Measurements from ENCODE around the gene PDZD4.

DNA sequence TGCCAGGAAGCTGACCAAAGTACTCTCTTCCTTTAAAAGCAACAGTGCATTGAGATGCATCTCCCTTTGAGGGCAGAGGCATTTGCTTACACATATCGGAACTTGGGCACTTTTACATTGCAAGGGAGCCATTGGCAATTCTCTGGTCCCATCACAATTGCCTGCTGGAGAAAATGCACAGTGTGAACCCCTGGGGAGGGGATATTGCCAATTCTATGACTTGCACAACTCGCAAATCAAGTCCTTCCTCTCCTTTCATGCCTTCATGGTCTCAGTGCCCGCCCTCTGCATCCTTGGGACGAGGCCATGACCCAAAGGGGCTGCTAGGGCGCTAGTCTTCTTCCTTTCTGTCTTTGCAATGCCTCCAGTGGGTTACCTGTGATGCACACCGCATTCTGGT, 14.9 kb upstream of the PDZD4 start:
- TF ChIP-seq, protein P1, sequence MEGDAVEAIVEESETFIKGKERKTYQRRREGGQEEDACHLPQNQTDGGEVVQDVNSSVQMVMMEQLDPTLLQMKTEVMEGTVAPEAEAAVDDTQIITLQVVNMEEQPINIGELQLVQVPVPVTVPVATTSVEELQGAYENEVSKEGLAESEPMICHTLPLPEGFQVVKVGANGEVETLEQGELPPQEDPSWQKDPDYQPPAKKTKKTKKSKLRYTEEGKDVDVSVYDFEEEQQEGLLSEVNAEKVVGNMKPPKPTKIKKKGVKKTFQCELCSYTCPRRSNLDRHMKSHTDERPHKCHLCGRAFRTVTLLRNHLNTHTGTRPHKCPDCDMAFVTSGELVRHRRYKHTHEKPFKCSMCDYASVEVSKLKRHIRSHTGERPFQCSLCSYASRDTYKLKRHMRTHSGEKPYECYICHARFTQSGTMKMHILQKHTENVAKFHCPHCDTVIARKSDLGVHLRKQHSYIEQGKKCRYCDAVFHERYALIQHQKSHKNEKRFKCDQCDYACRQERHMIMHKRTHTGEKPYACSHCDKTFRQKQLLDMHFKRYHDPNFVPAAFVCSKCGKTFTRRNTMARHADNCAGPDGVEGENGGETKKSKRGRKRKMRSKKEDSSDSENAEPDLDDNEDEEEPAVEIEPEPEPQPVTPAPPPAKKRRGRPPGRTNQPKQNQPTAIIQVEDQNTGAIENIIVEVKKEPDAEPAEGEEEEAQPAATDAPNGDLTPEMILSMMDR (IDR thresholded peaks at IDR 0.05 in 8 of 11, conservative IDR thresholded peaks at IDR 0.05 in 3 of 11): no peak
- TF ChIP-seq POLR2A (IDR thresholded peaks at IDR 0.05) (no peak), POLR2AphosphoS5 (IDR thresholded peaks at IDR 0.05) (no peak)

Measured in spleen (tissue), 7 donors.